Measurements from ENCODE around the gene TES. TPM values are rescaled to one million over a fixed set of nuclear protein-coding genes. Genes with fewer than 3 reads are reported as not detected.

The TES gene
- total and polyA plus RNA-seq, 2 of the 8 experiments (the other 6 are each of a cell fraction or from before 2014, with no cell fraction given): 18.2 to 36.3 TPM

DNA sequence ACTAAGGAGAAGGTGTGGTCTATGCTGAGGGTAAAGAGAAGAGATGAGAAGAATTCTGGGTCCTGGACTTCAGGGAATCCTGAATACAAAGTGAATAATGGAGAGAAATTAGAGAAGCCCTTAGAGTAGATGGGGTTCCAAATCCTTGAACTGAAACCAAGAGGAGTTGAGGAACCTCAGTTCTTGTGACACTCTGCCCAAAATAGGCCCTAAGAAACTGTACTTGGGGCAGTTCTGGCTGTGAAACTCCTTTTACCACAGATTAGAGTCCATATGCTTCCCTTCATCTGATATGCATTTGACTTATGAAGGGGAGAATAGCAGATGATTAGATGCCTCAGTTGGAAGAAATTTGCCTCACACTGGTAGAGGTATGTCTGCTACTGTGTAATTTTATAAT, 19.0 kb downstream of the TES start (continued):
- TF ChIP-seq, protein P1, sequence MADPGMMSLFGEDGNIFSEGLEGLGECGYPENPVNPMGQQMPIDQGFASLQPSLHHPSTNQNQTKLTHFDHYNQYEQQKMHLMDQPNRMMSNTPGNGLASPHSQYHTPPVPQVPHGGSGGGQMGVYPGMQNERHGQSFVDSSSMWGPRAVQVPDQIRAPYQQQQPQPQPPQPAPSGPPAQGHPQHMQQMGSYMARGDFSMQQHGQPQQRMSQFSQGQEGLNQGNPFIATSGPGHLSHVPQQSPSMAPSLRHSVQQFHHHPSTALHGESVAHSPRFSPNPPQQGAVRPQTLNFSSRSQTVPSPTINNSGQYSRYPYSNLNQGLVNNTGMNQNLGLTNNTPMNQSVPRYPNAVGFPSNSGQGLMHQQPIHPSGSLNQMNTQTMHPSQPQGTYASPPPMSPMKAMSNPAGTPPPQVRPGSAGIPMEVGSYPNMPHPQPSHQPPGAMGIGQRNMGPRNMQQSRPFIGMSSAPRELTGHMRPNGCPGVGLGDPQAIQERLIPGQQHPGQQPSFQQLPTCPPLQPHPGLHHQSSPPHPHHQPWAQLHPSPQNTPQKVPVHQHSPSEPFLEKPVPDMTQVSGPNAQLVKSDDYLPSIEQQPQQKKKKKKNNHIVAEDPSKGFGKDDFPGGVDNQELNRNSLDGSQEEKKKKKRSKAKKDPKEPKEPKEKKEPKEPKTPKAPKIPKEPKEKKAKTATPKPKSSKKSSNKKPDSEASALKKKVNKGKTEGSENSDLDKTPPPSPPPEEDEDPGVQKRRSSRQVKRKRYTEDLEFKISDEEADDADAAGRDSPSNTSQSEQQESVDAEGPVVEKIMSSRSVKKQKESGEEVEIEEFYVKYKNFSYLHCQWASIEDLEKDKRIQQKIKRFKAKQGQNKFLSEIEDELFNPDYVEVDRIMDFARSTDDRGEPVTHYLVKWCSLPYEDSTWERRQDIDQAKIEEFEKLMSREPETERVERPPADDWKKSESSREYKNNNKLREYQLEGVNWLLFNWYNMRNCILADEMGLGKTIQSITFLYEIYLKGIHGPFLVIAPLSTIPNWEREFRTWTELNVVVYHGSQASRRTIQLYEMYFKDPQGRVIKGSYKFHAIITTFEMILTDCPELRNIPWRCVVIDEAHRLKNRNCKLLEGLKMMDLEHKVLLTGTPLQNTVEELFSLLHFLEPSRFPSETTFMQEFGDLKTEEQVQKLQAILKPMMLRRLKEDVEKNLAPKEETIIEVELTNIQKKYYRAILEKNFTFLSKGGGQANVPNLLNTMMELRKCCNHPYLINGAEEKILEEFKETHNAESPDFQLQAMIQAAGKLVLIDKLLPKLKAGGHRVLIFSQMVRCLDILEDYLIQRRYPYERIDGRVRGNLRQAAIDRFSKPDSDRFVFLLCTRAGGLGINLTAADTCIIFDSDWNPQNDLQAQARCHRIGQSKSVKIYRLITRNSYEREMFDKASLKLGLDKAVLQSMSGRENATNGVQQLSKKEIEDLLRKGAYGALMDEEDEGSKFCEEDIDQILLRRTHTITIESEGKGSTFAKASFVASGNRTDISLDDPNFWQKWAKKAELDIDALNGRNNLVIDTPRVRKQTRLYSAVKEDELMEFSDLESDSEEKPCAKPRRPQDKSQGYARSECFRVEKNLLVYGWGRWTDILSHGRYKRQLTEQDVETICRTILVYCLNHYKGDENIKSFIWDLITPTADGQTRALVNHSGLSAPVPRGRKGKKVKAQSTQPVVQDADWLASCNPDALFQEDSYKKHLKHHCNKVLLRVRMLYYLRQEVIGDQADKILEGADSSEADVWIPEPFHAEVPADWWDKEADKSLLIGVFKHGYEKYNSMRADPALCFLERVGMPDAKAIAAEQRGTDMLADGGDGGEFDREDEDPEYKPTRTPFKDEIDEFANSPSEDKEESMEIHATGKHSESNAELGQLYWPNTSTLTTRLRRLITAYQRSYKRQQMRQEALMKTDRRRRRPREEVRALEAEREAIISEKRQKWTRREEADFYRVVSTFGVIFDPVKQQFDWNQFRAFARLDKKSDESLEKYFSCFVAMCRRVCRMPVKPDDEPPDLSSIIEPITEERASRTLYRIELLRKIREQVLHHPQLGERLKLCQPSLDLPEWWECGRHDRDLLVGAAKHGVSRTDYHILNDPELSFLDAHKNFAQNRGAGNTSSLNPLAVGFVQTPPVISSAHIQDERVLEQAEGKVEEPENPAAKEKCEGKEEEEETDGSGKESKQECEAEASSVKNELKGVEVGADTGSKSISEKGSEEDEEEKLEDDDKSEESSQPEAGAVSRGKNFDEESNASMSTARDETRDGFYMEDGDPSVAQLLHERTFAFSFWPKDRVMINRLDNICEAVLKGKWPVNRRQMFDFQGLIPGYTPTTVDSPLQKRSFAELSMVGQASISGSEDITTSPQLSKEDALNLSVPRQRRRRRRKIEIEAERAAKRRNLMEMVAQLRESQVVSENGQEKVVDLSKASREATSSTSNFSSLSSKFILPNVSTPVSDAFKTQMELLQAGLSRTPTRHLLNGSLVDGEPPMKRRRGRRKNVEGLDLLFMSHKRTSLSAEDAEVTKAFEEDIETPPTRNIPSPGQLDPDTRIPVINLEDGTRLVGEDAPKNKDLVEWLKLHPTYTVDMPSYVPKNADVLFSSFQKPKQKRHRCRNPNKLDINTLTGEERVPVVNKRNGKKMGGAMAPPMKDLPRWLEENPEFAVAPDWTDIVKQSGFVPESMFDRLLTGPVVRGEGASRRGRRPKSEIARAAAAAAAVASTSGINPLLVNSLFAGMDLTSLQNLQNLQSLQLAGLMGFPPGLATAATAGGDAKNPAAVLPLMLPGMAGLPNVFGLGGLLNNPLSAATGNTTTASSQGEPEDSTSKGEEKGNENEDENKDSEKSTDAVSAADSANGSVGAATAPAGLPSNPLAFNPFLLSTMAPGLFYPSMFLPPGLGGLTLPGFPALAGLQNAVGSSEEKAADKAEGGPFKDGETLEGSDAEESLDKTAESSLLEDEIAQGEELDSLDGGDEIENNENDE (IDR thresholded peaks at IDR 0.05; ENCODE audit: insufficient replicate concordance, low read length): no peak
- TF ChIP-seq CHD2 (IDR thresholded peaks at IDR 0.05; ENCODE audit: low read length) (no peak), HDAC6 (IDR thresholded peaks at IDR 0.05; ENCODE audit: low read depth, low read length) (no peak), SIX5 (IDR thresholded peaks at IDR 0.05; ENCODE audit: low read depth, low read length) (no peak), CEBPB (IDR thresholded peaks at IDR 0.05; ENCODE audit: low read depth, low read length) (no peak), KDM5A (IDR thresholded peaks at IDR 0.05; ENCODE audit: low read length) (no peak)
